PC-9 (cell line): Measurements from ENCODE around the gene PCDHB3. TPM values are rescaled to one million over a fixed set of nuclear protein-coding genes. Genes with fewer than 3 reads are reported as not detected.
"Not testable (repeated sequence)": the region's sequence is repeated elsewhere in the genome, so short reads cannot be mapped to it uniquely, and the experiment has no call there.

Experiments
- BruUV-seq: library from RNA; stranded (reverse); fragments of 400-500 nt; replicated peaks from 2 replicates; lab custom pipeline; 2021; lab: Mats Ljungman, UMichigan
- CTCF ChIA-PET: fragments of 300-600 bp; sonication (Branson Sonifier 250); formaldehyde crosslinking; loops from one replicate; lab custom pipeline; 2022; ENCODE audit warnings: antibody characterized with exemption; lab: Charles Lee
- POLR2A ChIA-PET: fragments of 300-600 bp; sonication (Branson Sonifier 250); formaldehyde crosslinking; loops from one replicate; lab custom pipeline; 2022; ENCODE audit warnings: antibody characterized with exemption; ENCODE audit not compliant: unreplicated experiment; lab: Charles Lee
- DNase-seq, 2 experiments: peaks; one replicate each; pipeline versions ENCODE4 v3.0.0 to v3.0.0-alpha.2; 2015 to 2022; ENCODE audit warnings: mixed read lengths in 1 of 2
- H2AFZ ChIP-seq: fragments of 200-600 bp; sonication (generic); 2 replicates; pipeline ENCODE4 v1.8.1; 2017; ENCODE audit warnings: antibody characterized with exemption
- H3F3A ChIP-seq: fragments of 200-600 bp; sonication (generic); 2 replicates; pipeline ENCODE4 v1.8.1; 2017; ENCODE audit warnings: antibody characterized with exemption, mild to moderate bottlenecking, low read depth; ENCODE audit not compliant: insufficient read depth
- H3K27ac ChIP-seq: fragments of 200-600 bp; sonication (generic); 2 replicates; pipeline ENCODE4 v1.6.1; 2016; ENCODE audit warnings: mixed run types
- H3K27me3 ChIP-seq: fragments of 200-600 bp; sonication (generic); 2 replicates; pipeline ENCODE4 v1.6.1; 2016; ENCODE audit warnings: low read depth, mixed run types; ENCODE audit not compliant: insufficient read depth
- H3K36me3 ChIP-seq: fragments of 200-600 bp; sonication (generic); 2 replicates; pipeline ENCODE4 v1.6.1; 2016; ENCODE audit warnings: low read depth, mixed run types
- H3K4me1 ChIP-seq: fragments of 200-600 bp; sonication (generic); replicated peaks from 2 replicates; pipeline ENCODE4 v1.6.1; 2016; ENCODE audit warnings: mixed run types; ENCODE audit not compliant: insufficient read depth
- H3K4me2 ChIP-seq: fragments of 200-600 bp; sonication (generic); 2 replicates; pipeline ENCODE4 v1.6.1; 2017; ENCODE audit warnings: mixed run types
- H3K4me3 ChIP-seq: fragments of 200-600 bp; sonication (generic); 2 replicates; pipeline ENCODE4 v1.6.1; 2016; ENCODE audit warnings: mixed run types
- H3K79me2 ChIP-seq: fragments of 200-600 bp; sonication (generic); 2 replicates; pipeline ENCODE4 v1.6.1; 2017; ENCODE audit warnings: low read depth, mixed run types
- H3K9me2 ChIP-seq: fragments of 200-600 bp; sonication (generic); 2 replicates; pipeline ENCODE4 v1.8.1; 2017; ENCODE audit warnings: mild to moderate bottlenecking; ENCODE audit not compliant: insufficient read depth
- H3K9me3 ChIP-seq: fragments of 200-600 bp; sonication (generic); 2 replicates; pipeline ENCODE4 v1.8.1; 2016; ENCODE audit warnings: low read depth; ENCODE audit not compliant: insufficient read depth
- H4K20me1 ChIP-seq: fragments of 200-600 bp; sonication (generic); 2 replicates; pipeline ENCODE4 v1.8.1; 2017; ENCODE audit not compliant: insufficient read depth
- EZH2 ChIP-seq: fragments of 200-600 bp; sonication (generic); IDR thresholded peaks from 2 replicates; pipeline ENCODE4 v1.8.0; 2017; ENCODE audit warnings: antibody characterized with exemption, low read depth
- intact Hi-C: fragments of 100-400 bp; cut with micrococcal nuclease; formaldehyde crosslinking; loops from one replicate; pipeline ENCODE4 v1.10.0; 2022; ENCODE audit not compliant: unreplicated experiment
- total RNA-seq: library from RNA; stranded (reverse); gene quantifications from 2 replicates; pipeline ENCODE4 v1.2.3, GENCODE V29; 2021
- TF ChIP-seq, protein P1 (sequence below): fragments of 200-600 bp; sonication (generic); conservative IDR thresholded peaks from 2 replicates; pipeline ENCODE4 v1.6.1; 2017; ENCODE audit warnings: mixed run types, antibody characterized with exemption, mild to moderate bottlenecking, moderate library complexity

The PCDHB3 gene
- total RNA-seq, 1 experiment from 2014 or later, result 0.17 TPM

DNA sequence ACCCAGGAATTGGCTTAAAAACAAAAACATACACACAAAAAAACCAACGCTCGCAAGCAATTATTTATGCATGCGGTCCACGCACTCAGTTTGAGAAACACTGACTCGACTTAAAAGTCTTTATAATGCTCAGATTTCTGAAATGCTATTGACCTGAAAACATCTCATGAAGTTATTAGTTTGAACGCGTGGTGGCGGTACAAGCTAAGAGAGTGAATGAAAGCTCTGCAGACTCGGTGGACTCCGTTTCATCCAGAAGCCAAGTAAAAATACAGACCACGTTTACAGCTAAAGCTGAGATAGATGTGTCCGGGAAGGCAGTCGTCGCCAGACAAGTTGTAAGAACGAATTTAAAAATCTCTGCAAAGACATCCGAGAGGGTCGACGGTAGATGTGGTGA lies 49.5 kb downstream of the PCDHB3 start, which contains the start of gene PCDHB6:
PCDHB6 (plus strand) TSS at position 246 of the 400 bp plus-strand sequence. CDS start 201 bp downstream, outside the sequence.
- no peak within 1 kb of the TSS for H3K4me3 ChIP-seq
- ChIA-PET CTCF (no interaction called here), POLR2A (no interaction called here)
- H3K9me2 ChIP-seq, result no peaks in the 10 kb centered on the region
- intact Hi-C loops, result no loop called here
- BruUV-seq, result no TSS peak
- no peaks in the 10 kb centered on the region for H3K4me1 ChIP-seq
- H3K79me2 ChIP-seq, result no peaks in the 10 kb centered on the region
- DNase-seq, result no peak
- no peak within 1 kb of the TSS for H3K27ac ChIP-seq
- H3F3A ChIP-seq, result no peaks in the 10 kb centered on the region
- no peaks in the 10 kb centered on the region for H4K20me1 ChIP-seq
- no peaks in the 10 kb centered on the region for H3K36me3 ChIP-seq
- H3K27me3 ChIP-seq, result no peaks in the 10 kb centered on the region
- TF ChIP-seq, protein P1, sequence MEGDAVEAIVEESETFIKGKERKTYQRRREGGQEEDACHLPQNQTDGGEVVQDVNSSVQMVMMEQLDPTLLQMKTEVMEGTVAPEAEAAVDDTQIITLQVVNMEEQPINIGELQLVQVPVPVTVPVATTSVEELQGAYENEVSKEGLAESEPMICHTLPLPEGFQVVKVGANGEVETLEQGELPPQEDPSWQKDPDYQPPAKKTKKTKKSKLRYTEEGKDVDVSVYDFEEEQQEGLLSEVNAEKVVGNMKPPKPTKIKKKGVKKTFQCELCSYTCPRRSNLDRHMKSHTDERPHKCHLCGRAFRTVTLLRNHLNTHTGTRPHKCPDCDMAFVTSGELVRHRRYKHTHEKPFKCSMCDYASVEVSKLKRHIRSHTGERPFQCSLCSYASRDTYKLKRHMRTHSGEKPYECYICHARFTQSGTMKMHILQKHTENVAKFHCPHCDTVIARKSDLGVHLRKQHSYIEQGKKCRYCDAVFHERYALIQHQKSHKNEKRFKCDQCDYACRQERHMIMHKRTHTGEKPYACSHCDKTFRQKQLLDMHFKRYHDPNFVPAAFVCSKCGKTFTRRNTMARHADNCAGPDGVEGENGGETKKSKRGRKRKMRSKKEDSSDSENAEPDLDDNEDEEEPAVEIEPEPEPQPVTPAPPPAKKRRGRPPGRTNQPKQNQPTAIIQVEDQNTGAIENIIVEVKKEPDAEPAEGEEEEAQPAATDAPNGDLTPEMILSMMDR, result no peak; the same call in 1 of the 2 replicates
- TF ChIP-seq EZH2, result no peak
- no peaks in the 10 kb centered on the region for H3K9me3 ChIP-seq
- H3K4me2 ChIP-seq, result no peak within 1 kb of the TSS
- H2AFZ ChIP-seq, result no peak within 1 kb of the TSS

DNA sequence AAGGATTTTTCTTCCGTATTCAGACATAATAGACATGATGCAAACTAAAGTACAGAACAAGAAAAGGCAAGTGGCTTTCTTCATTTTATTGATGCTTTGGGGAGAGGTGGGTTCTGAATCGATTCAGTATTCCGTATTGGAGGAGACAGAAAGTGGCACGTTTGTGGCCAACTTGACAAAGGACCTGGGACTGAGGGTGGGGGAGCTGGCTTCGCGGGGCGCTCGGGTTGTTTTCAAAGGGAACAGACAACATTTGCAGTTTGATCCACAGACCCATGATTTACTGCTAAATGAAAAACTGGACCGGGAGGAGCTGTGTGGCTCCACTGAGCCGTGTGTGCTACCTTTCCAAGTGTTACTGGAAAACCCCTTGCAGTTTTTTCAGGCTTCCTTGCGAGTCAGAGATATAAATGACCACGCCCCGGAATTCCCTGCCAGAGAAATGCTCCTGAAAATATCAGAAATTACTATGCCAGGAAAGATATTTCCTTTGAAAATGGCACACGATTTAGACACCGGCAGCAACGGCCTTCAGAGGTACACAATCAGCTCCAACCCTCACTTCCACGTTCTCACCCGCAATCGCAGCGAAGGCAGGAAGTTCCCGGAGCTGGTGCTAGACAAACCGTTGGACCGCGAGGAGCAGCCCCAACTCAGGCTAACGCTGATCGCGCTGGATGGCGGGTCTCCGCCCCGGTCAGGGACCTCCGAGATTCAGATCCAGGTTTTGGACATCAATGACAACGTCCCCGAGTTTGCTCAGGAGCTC lies 50.1 kb downstream of the PCDHB3 start:
- H3K9me3 ChIP-seq, result no peaks in the 10 kb centered on the region
- no peaks in the 10 kb centered on the region for H3K9me2 ChIP-seq
- no peaks in the 10 kb centered on the region for H3K36me3 ChIP-seq
- H3F3A ChIP-seq, result no peaks in the 10 kb centered on the region
- no peak overlapping the region for H2AFZ ChIP-seq
- intact Hi-C loops, result no loop called here
- H3K4me2 ChIP-seq, result no peak overlapping the region
- no peaks in the 10 kb centered on the region for H3K27me3 ChIP-seq
- DNase-seq, result no peak
- no peaks in the 10 kb centered on the region for H3K79me2 ChIP-seq
- no TSS peak for BruUV-seq
- H3K27ac ChIP-seq, result no peak overlapping the region
- H3K4me1 ChIP-seq, result no peaks in the 10 kb centered on the region
- no peaks in the 10 kb centered on the region for H4K20me1 ChIP-seq
- TF ChIP-seq, protein P1, result no peak
- no peak for TF ChIP-seq EZH2
- ChIA-PET POLR2A (no interaction called here), CTCF (interaction anchor here (0.7 kb wide), 1 partner anchor 10 kb away, joined by 4 read pairs; no protein-coding TSS in a partner anchor)
- H3K4me3 ChIP-seq, result no peak overlapping the region

DNA sequence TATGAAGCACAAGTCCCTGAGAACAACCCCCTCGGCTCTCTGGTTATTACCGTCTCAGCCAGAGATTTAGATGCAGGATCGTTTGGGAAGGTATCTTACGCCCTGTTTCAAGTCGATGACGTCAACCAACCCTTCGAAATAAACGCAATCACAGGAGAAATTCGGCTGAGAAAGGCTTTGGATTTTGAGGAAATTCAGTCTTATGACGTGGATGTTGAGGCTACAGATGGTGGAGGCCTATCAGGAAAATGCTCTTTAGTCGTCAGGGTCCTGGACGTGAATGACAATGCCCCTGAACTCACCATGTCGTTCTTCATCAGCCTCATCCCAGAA lies 50.7 kb downstream of the PCDHB3 start:
- Histone ChIP-seq H2AFZ (no peak overlapping the region), H3K36me3 (no peaks in the 10 kb centered on the region), H3K9me2 (no peaks in the 10 kb centered on the region), H3K9me3 (no peaks in the 10 kb centered on the region), H3F3A (no peaks in the 10 kb centered on the region), H4K20me1 (no peaks in the 10 kb centered on the region), H3K4me2 (no peak overlapping the region), H3K4me1 (no peaks in the 10 kb centered on the region), H3K4me3 (no peak overlapping the region), H3K27me3 (no peaks in the 10 kb centered on the region), H3K79me2 (no peaks in the 10 kb centered on the region), H3K27ac (no peak overlapping the region)
- ChIA-PET POLR2A (no interaction called here), CTCF (interaction anchor here (0.7 kb wide), 1 partner anchor 9 kb away, joined by 4 read pairs; no protein-coding TSS in a partner anchor)
- TF ChIP-seq, protein P1, result no peak
- no peak for TF ChIP-seq EZH2
- BruUV-seq, result no TSS peak
- intact Hi-C loops, result no loop called here
- no peak for DNase-seq

DNA sequence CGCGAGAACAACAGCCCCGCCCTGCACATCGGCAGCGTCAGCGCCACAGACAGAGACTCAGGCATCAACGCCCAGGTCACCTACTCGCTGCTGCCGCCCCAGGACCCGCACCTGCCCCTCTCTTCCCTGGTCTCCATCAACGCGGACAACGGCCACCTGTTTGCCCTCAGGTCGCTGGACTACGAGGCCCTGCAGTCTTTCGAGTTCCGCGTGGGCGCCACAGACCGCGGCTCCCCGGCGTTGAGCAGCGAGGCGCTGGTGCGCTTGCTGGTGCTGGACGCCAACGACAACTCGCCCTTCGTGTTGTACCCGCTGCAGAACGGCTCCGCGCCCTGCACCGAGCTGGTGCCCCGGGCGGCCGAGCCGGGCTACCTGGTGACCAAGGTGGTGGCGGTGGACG lies 51.4 kb downstream of the PCDHB3 start:
- intact Hi-C loops, result not testable (repeated sequence)

DNA sequence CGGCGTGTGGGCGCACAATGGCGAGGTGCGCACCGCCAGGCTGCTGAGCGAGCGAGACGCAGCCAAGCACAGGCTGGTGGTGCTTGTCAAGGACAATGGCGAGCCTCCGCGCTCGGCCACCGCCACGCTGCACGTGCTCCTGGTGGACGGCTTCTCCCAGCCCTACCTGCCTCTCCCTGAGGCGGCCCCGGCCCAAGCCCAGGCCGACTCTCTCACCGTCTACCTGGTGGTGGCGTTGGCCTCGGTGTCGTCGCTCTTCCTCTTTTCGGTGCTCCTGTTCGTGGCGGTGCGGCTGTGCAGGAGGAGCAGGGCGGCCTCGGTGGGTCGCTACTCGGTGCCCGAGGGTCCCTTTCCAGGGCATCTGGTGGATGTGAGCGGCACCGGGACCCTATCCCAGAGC lies 51.8 kb downstream of the PCDHB3 start:
- H3K9me2 ChIP-seq, H3K79me2 ChIP-seq, H3K27ac ChIP-seq, H3K4me2 ChIP-seq, H4K20me1 ChIP-seq, H3F3A ChIP-seq, BruUV-seq, H3K9me3 ChIP-seq, H3K4me1 ChIP-seq, intact Hi-C loops, CTCF ChIA-PET, DNase-seq, POLR2A ChIA-PET, H3K36me3 ChIP-seq, H3K27me3 ChIP-seq, H2AFZ ChIP-seq, H3K4me3 ChIP-seq: not testable (repeated sequence)

More for the DNA sequence above, 51.4 kb downstream of the PCDHB3 start:
- H3K9me2 ChIP-seq, H3K9me3 ChIP-seq, POLR2A ChIA-PET, H2AFZ ChIP-seq, H3K27me3 ChIP-seq, BruUV-seq, CTCF ChIA-PET, H3K36me3 ChIP-seq, H3K4me1 ChIP-seq, DNase-seq, H4K20me1 ChIP-seq, H3K79me2 ChIP-seq, H3F3A ChIP-seq, H3K27ac ChIP-seq, H3K4me2 ChIP-seq, H3K4me3 ChIP-seq: not testable (repeated sequence)
